ENCODE data around the gene POP7. TPM values are rescaled to one million over a fixed set of nuclear protein-coding genes. Genes with fewer than 3 reads are reported as not detected.
"Not testable (repeated sequence)": the region's sequence is repeated elsewhere in the genome, so short reads cannot be mapped to it uniquely, and the experiment has no call there.

The POP7 gene
- total RNA-seq, 1 experiment from 2014 or later, result 68.8 TPM

- no peak for DNase-seq (ENCODE audit: low read depth)
Measured at GRCh38 chr7:100723732-100724275, 17.9 kb downstream of the POP7 start.

- DNase-seq (ENCODE audit: low read depth), result not testable (repeated sequence)
Measured at GRCh38 chr7:100724364-100724763, 18.4 kb downstream of the POP7 start.

- DNase-seq (ENCODE audit: low read depth), result peak; percentile 41
Measured at GRCh38 chr7:100726996-100727761, 21.3 kb downstream of the POP7 start.

GRCh38 chr7:100728196-100728595 lies 22.3 kb downstream of the POP7 start:
- DNase-seq (ENCODE audit: low read depth), result peak; percentile 38

- DNase-seq (ENCODE audit: low read depth), result no peak
Measured at GRCh38 chr7:100730136-100730800, 24.3 kb downstream of the POP7 start.

- no peak for DNase-seq (ENCODE audit: low read depth)
Measured at GRCh38 chr7:100731937-100732636, 26.2 kb downstream of the POP7 start.

GRCh38 chr7:100735730-100736129 lies 29.8 kb downstream of the POP7 start:
- DNase-seq (ENCODE audit: low read depth), result no peak

- DNase-seq (ENCODE audit: low read depth), result no peak
Measured at GRCh38 chr7:100736671-100737070, 30.8 kb downstream of the POP7 start.

GRCh38 chr7:100739934-100740333 lies 34.0 kb downstream of the POP7 start:
- no peak for DNase-seq (ENCODE audit: low read depth)

- no peak for DNase-seq (ENCODE audit: low read depth)
Measured at GRCh38 chr7:100744605-100745004, 38.7 kb downstream of the POP7 start.

- DNase-seq (ENCODE audit: low read depth), result peak; percentile 55
Measured at GRCh38 chr7:100745184-100745583, 39.3 kb downstream of the POP7 start.

GRCh38 chr7:100752994-100753393 lies 47.1 kb downstream of the POP7 start:
- no peak for DNase-seq (ENCODE audit: low read depth)

GRCh38 chr7:100753750-100754149 lies 47.8 kb downstream of the POP7 start:
- DNase-seq (ENCODE audit: low read depth), result peak; percentile 20

Other genes starting within 250 kb of the POP7 start
- gene SPACDR, start 241.9 kb upstream of the POP7 start, total RNA-seq (2014; rRNA removed), result not detected in 2 replicates
- 41.3 and 51.7 TPM in 2 replicates for gene TSC22D4, start 226.9 kb upstream of the POP7 start, total RNA-seq (2014; rRNA removed)
- 0.13 and 0.23 TPM in 2 replicates for gene NYAP1, start 222.2 kb upstream of the POP7 start, total RNA-seq (2014; rRNA removed)
- gene AGFG2, start 166.9 kb upstream of the POP7 start, total RNA-seq (2014; rRNA removed), result 23.0 and 28.0 TPM in 2 replicates
- gene SAP25, start 132.2 kb upstream of the POP7 start, total RNA-seq (2014; rRNA removed), result 2.4 TPM in 1 of 2 replicates, not detected in the other
- gene LRCH4, start 120.0 kb upstream of the POP7 start, total RNA-seq (2014; rRNA removed), result 81.4 and 92.0 TPM in 2 replicates
- gene FBXO24, start 119.8 kb upstream of the POP7 start, total RNA-seq (2014; rRNA removed), result 0.38 and 0.92 TPM in 2 replicates
- gene PCOLCE, start 103.8 kb upstream of the POP7 start, total RNA-seq (2014; rRNA removed), result 4.7 and 5.2 TPM in 2 replicates
- gene MOSPD3, start 93.6 kb upstream of the POP7 start, total RNA-seq (2014; rRNA removed), result 15.8 and 21.5 TPM in 2 replicates
- 1.3 TPM in 2 replicates for gene TFR2, start 64.6 kb upstream of the POP7 start, total RNA-seq (2014; rRNA removed)
- not detected in 2 replicates for gene ACTL6B, start 49.7 kb upstream of the POP7 start, total RNA-seq (2014; rRNA removed)
- 176 and 205 TPM in 2 replicates for gene GNB2, start 32.4 kb upstream of the POP7 start, total RNA-seq (2014; rRNA removed)
- gene GIGYF1, start 11.9 kb upstream of the POP7 start, total RNA-seq (2014; rRNA removed), result 23.3 and 28.0 TPM in 2 replicates
- 0.11 TPM in 1 of 2 replicates, not detected in the other for gene EPO, start 14.3 kb downstream of the POP7 start, total RNA-seq (2014; rRNA removed)
- gene ZAN, start 27.5 kb downstream of the POP7 start, total RNA-seq (2014; rRNA removed), result not detected in 2 replicates
- gene EPHB4, start 121.4 kb downstream of the POP7 start, total RNA-seq (2014; rRNA removed), result 84.2 and 92.0 TPM in 2 replicates
- 23.0 and 30.1 TPM in 2 replicates for gene SLC12A9, start 146.6 kb downstream of the POP7 start, total RNA-seq (2014; rRNA removed)
- gene TRIP6, start 161.3 kb downstream of the POP7 start, total RNA-seq (2014; rRNA removed), result 224 and 232 TPM in 2 replicates
- gene SRRT, start 169.0 kb downstream of the POP7 start, total RNA-seq (2014; rRNA removed), result 105 and 121 TPM in 2 replicates
- 6.7 and 7.6 TPM in 2 replicates for gene UFSP1, start 183.6 kb downstream of the POP7 start, total RNA-seq (2014; rRNA removed)
- 0.46 TPM in 1 of 2 replicates, not detected in the other for gene ACHE, start 189.8 kb downstream of the POP7 start, total RNA-seq (2014; rRNA removed)
- gene MUC3A, start 243.4 kb downstream of the POP7 start, total RNA-seq (2014; rRNA removed), result not detected in 2 replicates